CD4-positive, alpha-beta T cell treated with Interleukin-1 beta for 1 hour (primary cell): ENCODE measurements around the gene ACTR5.
A peak's percentile ranks its signal among the peaks of the same experiment; 100 is the strongest.

Experiments used
- DNase-seq, 2 donors: peaks; one replicate each; pipeline ENCODE4 v3.0.0-alpha.2; 2020 to 2022

ACTR5 gene

GRCh38 chr20:38748097-38748860, at the start of gene ACTR5:
ACTR5 (plus strand) TSS chr20:38748460; CDS start chr20:38748479, 19 bp downstream.
- peak; percentile 96 to 97 for DNase-seq

- no peak for DNase-seq
These were observed 49.7 kb upstream of the ACTR5 start for GRCh38 chr20:38698541-38698940.

- no peak for DNase-seq
These were observed 48.1 kb upstream of the ACTR5 start for GRCh38 chr20:38700141-38700540.

GRCh38 chr20:38700926-38701325, 47.3 kb upstream of the ACTR5 start:
- no peak for DNase-seq

- DNase-seq, result no peak
These were observed 44.7 kb upstream of the ACTR5 start for GRCh38 chr20:38703526-38703925.

GRCh38 chr20:38704136-38704535, 44.1 kb upstream of the ACTR5 start:
- no peak for DNase-seq

GRCh38 chr20:38706509-38706908, 41.8 kb upstream of the ACTR5 start:
- DNase-seq, result no peak

- DNase-seq, result no peak
These were observed 34.0 kb upstream of the ACTR5 start for GRCh38 chr20:38714308-38714707.

- no peak for DNase-seq
These were observed 32.6 kb upstream of the ACTR5 start for GRCh38 chr20:38715646-38716045.

- DNase-seq, result no peak
These were observed 25.6 kb upstream of the ACTR5 start for GRCh38 chr20:38722683-38723016.

GRCh38 chr20:38723017-38723847, 25.0 kb upstream of the ACTR5 start:
- DNase-seq, result no peak

GRCh38 chr20:38723848-38724625, 24.2 kb upstream of the ACTR5 start, which contains the start of gene SLC32A1:
SLC32A1 (plus strand) TSS chr20:38724486; CDS start chr20:38724725, 239 bp downstream.
- no peak for DNase-seq

GRCh38 chr20:38724626-38725147, 23.6 kb upstream of the ACTR5 start:
- no peak for DNase-seq

GRCh38 chr20:38725148-38725901, 22.9 kb upstream of the ACTR5 start:
- no peak for DNase-seq

- peak in 1 of 2 donors; percentile 43 for DNase-seq
These were observed 22.1 kb upstream of the ACTR5 start for GRCh38 chr20:38725931-38726803.

GRCh38 chr20:38726804-38727606, 21.3 kb upstream of the ACTR5 start:
- peak; percentile 49 to 50 for DNase-seq

GRCh38 chr20:38727607-38728190, 20.6 kb upstream of the ACTR5 start:
- DNase-seq, result no peak

GRCh38 chr20:38728191-38728781, 20.0 kb upstream of the ACTR5 start:
- DNase-seq, result no peak

- no peak for DNase-seq
These were observed 19.2 kb upstream of the ACTR5 start for GRCh38 chr20:38728911-38729642.
